NB4 (cell line): ENCODE measurements around the gene ICE2.

Experiments
- POLR2A ChIP-seq: IDR thresholded peaks from 2 replicates; pipeline ENCODE4 v1.6.1; 2011; ENCODE audit warnings: mild to moderate bottlenecking; ENCODE audit not compliant: insufficient read length; ENCODE audit errors: extremely low read depth
- TF ChIP-seq, protein P1 (sequence below): IDR thresholded peaks from one replicate; pipeline ENCODE4 v1.5.1; 2012; ENCODE audit warnings: low read depth, low read length

GRCh38 chr15:60387321-60387720 is 91.6 kb downstream of the ICE2 start:
- TF ChIP-seq, protein P1, sequence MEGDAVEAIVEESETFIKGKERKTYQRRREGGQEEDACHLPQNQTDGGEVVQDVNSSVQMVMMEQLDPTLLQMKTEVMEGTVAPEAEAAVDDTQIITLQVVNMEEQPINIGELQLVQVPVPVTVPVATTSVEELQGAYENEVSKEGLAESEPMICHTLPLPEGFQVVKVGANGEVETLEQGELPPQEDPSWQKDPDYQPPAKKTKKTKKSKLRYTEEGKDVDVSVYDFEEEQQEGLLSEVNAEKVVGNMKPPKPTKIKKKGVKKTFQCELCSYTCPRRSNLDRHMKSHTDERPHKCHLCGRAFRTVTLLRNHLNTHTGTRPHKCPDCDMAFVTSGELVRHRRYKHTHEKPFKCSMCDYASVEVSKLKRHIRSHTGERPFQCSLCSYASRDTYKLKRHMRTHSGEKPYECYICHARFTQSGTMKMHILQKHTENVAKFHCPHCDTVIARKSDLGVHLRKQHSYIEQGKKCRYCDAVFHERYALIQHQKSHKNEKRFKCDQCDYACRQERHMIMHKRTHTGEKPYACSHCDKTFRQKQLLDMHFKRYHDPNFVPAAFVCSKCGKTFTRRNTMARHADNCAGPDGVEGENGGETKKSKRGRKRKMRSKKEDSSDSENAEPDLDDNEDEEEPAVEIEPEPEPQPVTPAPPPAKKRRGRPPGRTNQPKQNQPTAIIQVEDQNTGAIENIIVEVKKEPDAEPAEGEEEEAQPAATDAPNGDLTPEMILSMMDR, result no peak
- TF ChIP-seq POLR2A, result no peak
